Measurements from ENCODE around the gene DSN1. TPM values are rescaled to one million over a fixed set of nuclear protein-coding genes. Genes with fewer than 3 reads are reported as not detected.
A peak's percentile ranks its signal among the peaks of the same experiment; 100 is the strongest.
"Not testable (repeated sequence)": the region's sequence is repeated elsewhere in the genome, so short reads cannot be mapped to it uniquely, and the experiment has no call there.

DSN1 gene, protein sequence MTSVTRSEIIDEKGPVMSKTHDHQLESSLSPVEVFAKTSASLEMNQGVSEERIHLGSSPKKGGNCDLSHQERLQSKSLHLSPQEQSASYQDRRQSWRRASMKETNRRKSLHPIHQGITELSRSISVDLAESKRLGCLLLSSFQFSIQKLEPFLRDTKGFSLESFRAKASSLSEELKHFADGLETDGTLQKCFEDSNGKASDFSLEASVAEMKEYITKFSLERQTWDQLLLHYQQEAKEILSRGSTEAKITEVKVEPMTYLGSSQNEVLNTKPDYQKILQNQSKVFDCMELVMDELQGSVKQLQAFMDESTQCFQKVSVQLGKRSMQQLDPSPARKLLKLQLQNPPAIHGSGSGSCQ
- polyA plus RNA-seq (2013, experiment 1 of 2; ENCODE audit: insufficient read length), result 10.7 TPM
- polyA plus RNA-seq (2013, experiment 2 of 2; ENCODE audit: insufficient read length), result 11.8 TPM

GRCh38 chr20:36773597-36774390, at the start of gene DSN1:
Gene DSN1, minus strand, starts transcription at chr20:36773763. Its CDS starts 2,305 bp downstream, at chr20:36771458.
- peak; percentile 97 for DNase-seq

DNA sequence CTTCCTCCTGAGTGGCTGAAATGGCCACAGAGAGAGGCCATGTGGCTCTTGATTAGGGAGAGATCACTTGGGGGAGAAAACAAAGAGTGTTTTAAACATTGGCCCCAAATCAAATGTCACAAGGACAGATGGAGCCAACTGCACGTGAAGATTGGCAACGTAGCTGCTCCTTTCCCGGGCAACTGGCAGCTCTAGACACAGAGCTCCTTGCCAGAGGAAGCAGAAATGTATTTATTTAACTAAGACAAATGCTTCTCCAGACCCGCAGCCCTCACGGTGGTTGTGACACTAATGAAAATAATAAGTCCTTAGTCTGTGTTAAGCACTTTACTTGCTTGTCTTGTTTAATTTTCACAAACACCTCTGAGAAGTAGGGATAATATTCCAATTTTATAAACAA, 49.6 kb upstream of the DSN1 start:
- DNase-seq, result no peak

DNA sequence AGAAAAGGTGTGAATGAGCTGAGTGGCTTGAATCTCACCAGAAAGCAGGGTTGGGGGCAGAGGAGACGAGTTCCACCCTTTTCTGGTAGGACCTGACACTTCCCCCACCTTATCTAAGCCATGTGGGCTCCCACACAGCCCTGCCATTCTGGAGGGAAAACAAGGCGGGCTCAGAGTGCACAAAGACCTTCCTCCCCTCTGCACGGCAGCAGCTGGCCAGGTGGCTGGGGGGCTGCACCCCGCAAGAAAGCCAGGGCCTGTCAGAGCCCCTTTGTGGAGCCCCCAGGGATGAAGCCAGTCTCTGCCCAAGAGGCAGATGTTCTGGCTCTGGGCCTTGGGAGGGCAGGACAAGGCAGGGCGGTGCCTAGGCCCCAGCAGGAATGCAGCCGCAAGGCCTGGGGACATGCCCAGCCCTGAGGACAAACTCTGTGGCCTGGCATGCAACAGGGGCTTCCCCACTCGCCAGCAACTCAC, 48.4 kb upstream of the DSN1 start:
- DNase-seq, result no peak

DNA sequence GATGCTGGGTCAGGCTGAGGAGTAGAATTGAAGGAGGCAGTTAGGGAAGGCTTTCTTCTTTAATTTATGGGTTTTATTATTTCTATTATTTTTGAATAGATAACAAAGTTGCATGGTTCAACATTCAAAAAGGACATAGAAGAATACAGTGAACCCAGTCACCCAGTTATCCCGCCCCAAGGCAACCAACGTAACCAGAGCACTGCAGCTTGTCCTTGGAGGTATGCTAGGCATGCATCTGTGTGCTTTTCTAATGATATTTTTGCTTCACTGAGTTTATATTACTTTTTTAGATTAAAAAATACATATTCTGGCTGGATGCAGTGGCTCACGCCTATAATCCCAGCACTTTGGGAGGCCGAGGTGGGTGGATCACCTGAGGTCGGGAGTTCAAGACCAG, 47.4 kb upstream of the DSN1 start:
- DNase-seq, result no peak

DNA sequence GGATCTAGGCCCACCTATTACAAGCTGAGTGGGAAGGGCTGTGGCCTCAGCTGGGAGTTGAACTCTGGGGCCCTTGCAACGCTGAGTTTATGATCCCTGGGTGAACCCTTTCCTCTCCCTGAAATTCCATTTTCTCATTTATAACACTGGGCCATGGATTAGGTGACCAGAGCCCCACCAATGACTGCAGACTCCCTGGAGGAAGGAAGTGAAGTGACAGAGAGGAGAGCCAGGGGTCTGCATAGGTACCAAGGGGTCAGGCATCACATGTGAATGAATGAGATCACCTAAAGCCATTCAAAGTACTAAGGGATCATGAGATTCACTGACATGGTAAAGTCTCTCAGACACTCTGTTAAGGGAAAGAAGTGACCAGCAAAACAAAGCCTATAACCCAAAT, 46.5 kb upstream of the DSN1 start:
- DNase-seq, result no peak

GRCh38 chr20:36819659-36820058, 46.1 kb upstream of the DSN1 start:
- DNase-seq, result no peak

- no peak for DNase-seq
Measured at GRCh38 chr20:36818861-36819260, 45.3 kb upstream of the DSN1 start.

DNA sequence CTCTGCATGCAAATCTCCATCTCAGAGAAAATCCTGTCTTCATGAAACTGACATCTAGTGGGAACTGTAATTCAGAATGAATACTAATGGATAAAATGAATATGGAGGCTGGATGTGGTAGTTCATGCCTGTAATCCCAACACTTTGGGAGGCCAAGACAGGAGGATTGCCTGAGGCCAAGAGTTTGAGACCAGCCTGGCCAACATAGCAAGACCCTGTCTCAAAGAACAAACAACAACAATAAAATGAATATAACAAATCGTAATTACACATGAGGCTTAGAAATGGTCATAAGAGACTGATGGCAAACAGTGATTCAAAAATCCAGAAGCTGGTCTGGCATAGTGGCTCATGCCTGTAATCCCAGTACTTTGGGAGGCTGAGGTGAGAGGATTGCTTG, 44.6 kb upstream of the DSN1 start:
- no peak for DNase-seq

DNA sequence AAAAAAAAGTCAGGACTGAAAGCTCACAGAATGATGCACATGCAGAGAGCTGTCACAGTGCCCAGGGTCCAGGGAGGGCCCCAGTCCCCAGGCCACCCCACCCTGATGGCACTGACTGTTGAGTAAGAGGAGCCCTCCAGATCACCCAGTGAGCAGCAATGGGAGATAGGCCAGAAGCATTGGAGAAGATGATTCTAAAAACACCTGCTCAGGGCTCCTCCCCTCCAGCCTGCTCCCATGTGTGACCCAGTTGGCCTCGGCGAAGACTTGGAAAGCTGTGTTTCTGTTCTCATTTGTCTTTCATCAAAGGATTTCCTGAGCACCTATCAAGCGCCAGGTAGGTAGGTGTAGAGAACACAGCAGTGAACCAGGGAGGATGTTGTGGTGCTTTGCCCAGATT, 43.9 kb upstream of the DSN1 start:
- no peak for DNase-seq

GRCh38 chr20:36815454-36816091, 42.0 kb upstream of the DSN1 start:
- no peak for DNase-seq

GRCh38 chr20:36812594-36813463, 39.3 kb upstream of the DSN1 start:
- DNase-seq, result no peak

DNA sequence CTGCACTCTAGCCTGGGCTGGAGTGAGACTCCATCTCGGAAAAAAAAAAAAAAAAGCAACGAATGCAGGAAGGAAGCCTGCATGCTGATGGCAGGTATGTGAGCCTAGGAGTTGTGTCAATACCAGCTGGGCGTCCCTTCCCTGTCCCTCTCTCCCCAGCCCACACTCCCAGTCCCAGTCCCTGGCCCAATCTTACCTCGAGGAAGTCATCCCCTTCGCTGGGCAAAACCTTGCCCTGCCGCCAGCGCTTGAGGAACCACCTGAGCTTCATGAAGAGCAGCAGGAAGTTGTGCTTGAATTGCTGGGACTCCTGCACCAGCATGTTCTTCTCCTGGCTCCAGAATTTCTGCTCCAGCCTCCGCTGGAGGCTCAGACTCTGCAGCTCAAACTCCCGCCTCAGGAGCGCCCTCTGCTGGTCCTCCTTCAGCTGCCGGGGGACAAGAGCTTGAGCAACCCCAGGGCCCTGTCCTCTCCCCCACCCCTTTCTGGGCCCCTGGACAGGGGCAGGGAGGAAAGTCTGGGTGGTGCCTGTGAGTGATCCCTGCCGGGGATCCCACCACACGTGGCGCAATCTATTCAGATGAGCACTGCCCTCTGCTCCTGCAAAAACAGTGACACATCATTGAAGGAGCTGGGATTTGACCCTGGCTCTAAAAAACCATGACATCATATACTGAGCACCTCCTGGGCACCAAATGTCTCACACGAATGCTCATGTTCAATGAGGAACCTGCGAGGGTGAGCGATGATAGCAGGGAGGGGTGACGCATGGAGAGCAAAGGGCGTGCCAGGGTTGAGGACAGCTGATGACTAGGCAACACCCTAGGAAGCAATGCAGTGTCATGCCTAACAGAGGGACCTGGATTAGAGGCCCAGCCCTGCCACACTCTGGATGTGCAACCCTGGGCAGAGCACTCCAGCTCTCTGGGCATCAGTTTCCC, 35.0 kb upstream of the DSN1 start:
- peak; percentile 30 for DNase-seq

DNA sequence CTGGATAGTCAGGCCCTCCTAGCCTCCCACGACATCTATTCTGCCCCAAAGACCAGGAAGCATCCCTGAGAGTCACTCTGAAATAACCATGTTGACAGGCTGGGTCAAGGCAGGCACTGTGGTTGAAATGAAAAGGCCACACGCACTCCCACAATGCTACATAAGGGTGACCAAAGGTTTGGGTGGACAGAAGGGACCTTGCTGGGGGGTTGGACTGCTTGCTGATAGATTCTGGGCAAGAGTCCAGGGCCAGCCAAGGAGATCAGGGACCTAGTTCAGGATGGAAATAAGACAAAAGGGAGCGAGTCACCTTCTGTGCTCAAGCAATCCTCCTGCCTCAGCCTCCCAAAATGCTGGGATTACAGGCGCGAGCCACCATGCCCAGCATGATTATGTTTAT, 32.5 kb upstream of the DSN1 start:
- DNase-seq, result no peak

GRCh38 chr20:36805396-36805795, 31.8 kb upstream of the DSN1 start:
- DNase-seq, result no peak

DNA sequence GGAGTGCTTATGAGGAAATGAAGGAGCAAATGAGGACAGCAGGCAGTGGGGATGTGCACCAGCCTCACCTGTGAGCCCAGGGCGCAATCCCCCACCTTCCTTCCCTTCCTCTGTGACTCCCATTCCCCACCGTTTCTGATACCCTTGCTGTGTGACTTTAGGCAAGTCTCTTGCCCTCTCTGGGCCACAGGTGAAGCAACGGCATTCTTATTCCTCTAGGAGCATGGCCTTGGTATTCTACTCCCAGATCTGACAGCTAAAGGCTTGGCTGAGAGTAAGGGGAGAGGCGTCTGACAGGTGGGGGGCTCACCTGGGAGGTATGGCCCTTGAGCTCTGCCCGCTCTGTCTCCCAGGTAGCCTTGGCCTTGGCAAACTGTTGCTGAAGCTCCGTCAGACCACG, 30.9 kb upstream of the DSN1 start:
- DNase-seq, result no peak

GRCh38 chr20:36802326-36803222, 29.0 kb upstream of the DSN1 start:
- peak; percentile 61 for DNase-seq

- DNase-seq, result no peak
Measured at GRCh38 chr20:36800410-36800809, 26.8 kb upstream of the DSN1 start.

DNA sequence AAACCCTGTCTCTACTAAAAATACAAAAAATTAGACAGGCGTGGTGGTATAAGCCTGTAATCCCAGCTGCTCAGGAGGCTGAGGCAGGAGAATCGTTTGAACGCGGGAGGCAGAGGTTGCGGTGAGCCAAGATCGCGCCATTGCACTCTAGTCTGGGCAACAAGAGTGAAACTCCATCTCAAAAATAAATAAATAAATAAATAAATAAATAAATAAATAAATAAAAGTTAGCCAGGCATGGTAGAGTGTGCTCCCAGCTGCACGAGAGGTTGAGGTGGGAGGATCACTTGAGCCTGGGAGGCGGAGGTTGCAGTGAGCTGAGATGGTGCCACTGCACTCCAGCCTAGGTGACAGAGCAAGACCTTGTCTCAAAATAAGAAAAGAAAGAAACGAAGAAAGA, 25.8 kb upstream of the DSN1 start:
- not testable (repeated sequence) for DNase-seq

DNA sequence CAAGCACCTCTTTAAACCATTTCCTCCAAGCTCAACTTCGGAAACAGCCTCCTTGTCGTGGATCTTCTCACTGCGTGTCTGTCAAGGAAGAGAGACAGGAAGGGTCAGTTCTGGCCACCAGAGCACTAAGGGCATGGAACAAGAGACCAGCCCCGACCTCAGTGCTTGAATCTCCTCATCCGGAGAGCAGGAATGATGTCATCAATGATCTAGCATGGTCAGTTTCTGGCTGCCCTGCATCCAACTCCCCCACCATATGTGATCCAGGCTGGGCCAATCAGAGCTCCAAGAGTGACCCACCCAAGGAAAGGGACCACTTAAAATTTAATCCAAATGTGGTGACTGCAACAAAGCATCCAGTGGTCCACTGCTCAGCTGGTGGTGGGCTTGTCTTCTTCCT, 23.3 kb upstream of the DSN1 start:
- DNase-seq, result no peak

- DNase-seq, result no peak
Measured at GRCh38 chr20:36796117-36796516, 22.6 kb upstream of the DSN1 start.
